ENCODE measurements around the gene PLEKHB2. TPM values are rescaled to one million over a fixed set of nuclear protein-coding genes. Genes with fewer than 3 reads are reported as not detected.
"Not testable (repeated sequence)": the region's sequence is repeated elsewhere in the genome, so short reads cannot be mapped to it uniquely, and the experiment has no call there.

Gene PLEKHB2
- total RNA-seq, 1 experiment from 2014 or later: 57.6 TPM

DNA sequence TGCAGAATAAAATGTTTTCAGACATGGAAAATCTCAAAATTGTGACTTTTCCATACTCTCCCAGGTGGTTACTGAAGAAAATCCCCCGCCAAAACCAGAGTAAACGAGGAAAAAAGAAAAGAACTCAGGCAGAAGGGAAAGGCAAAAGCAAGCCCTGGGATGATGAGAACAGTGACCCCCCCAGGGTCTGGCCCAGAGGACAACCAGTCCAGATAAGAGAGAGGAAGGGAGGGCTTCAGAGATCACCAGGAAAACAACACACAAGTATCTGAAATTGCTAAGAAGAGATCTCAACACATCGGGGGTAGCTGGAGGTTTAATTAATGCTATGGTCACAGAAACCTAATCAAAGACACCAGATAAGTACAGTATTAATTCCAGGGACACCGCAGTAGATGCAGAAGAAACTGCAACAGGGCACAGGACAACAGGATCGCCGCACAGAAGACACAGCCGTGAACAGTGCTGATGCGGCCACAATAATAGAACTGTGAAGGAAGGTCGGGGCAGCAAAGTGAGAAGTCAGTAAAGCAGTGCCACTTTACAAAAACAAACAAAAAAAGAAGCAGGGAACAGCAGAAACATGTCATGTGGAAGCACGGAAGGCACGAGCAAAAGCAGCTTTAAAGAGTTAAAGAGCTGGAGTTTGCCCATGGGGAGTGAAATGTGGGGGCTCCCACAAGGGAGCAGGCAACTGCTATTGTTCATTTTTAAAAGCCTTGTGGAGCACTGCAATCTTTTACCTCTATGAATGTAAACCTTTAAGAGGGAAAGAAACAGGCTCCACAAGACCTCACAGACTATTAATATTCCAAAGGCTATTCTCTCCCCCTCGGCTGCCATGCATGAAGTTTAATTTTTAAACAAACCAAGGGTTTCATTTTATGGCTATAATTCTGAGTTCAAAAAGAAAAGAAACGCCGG is 40.3 kb upstream of the PLEKHB2 start:
- Mint-ChIP-seq H3K9me3 (ENCODE audit: unreplicated experiment) (no peaks in the 10 kb centered on the region), H3K27me3 (ENCODE audit: insufficient read depth, unreplicated experiment) (no peaks in the 10 kb centered on the region), H3K4me1 (ENCODE audit: insufficient read depth, unreplicated experiment) (peaks cover 7% of the 10 kb centered on the region), H3K36me3 (ENCODE audit: insufficient read depth, unreplicated experiment) (peaks cover 69% of the 10 kb centered on the region), H3K27ac (ENCODE audit: low read depth, unreplicated experiment) (peak overlapping the region; percentile 61), H3K4me3 (ENCODE audit: unreplicated experiment) (no peak overlapping the region)
- DNase-seq (ENCODE audit: unreplicated experiment): no peak
- BruUV-seq (replicated peaks): no TSS peak
- POLR2A ChIA-PET: no interaction called here
- intact Hi-C loops (cut with micrococcal nuclease): no loop called here
- TF ChIP-seq, protein P1, sequence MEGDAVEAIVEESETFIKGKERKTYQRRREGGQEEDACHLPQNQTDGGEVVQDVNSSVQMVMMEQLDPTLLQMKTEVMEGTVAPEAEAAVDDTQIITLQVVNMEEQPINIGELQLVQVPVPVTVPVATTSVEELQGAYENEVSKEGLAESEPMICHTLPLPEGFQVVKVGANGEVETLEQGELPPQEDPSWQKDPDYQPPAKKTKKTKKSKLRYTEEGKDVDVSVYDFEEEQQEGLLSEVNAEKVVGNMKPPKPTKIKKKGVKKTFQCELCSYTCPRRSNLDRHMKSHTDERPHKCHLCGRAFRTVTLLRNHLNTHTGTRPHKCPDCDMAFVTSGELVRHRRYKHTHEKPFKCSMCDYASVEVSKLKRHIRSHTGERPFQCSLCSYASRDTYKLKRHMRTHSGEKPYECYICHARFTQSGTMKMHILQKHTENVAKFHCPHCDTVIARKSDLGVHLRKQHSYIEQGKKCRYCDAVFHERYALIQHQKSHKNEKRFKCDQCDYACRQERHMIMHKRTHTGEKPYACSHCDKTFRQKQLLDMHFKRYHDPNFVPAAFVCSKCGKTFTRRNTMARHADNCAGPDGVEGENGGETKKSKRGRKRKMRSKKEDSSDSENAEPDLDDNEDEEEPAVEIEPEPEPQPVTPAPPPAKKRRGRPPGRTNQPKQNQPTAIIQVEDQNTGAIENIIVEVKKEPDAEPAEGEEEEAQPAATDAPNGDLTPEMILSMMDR (IDR thresholded peaks at IDR 0.05; ENCODE audit: unreplicated experiment): no peak
- CTCF ChIA-PET: interaction anchor here (0.6 kb wide), 1 partner anchor 53 kb away, joined by 3 read pairs; no protein-coding TSS in a partner anchor

DNA sequence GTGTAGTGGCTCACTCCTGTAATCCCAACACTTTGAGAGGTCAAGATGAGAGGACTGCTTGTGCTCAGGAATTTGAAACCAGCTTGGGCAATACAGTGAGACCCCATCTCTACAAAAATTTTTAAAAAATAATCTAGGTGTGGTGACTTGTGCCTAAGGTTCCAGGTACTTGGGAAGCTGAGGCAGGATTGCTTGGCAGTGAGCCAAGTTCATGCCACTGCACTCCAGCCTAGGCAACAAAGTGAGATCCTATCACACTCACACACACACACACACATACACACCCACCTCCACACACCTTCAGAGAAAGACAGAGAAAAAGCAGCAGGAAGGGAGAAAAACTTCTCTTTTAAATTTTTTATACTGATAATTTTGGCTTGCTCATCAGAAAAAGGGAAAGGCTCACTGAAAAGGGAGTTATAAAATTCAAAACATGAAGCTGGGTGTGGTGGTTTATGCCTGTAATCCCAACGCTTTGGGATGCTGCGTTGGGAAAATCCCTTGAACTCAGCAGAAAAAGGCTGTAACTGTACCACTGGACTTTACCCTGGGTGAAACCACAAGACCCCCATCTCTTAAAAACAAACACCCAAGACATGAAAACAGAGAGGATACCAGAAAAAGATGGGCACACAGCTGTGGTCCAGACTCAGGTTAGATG is 37.5 kb upstream of the PLEKHB2 start:
- no peak overlapping the region for H3K4me3 Mint-ChIP-seq (ENCODE audit: unreplicated experiment)
- TF ChIP-seq, protein P1 (IDR thresholded peaks at IDR 0.05; ENCODE audit: unreplicated experiment): no peak
- intact Hi-C loops (cut with micrococcal nuclease): no loop called here
- peaks cover 82% of the 10 kb centered on the region for H3K36me3 Mint-ChIP-seq (ENCODE audit: insufficient read depth, unreplicated experiment)
- no TSS peak for BruUV-seq (replicated peaks)
- H3K27me3 Mint-ChIP-seq (ENCODE audit: insufficient read depth, unreplicated experiment): no peaks in the 10 kb centered on the region
- ChIA-PET POLR2A (interaction anchor here (1.2 to 1.5 kb wide), 3 partner anchors 18 to 51 kb away, joined by 3 to 5 read pairs (median 3); no protein-coding TSS in a partner anchor), CTCF (interaction anchor here (0.6 to 1.1 kb wide), 2 partner anchors 258 to 270 kb away, joined by 3 to 7 read pairs; no protein-coding TSS in a partner anchor)
- peak overlapping the region; percentile 42 for H3K27ac Mint-ChIP-seq (ENCODE audit: low read depth, unreplicated experiment)
- DNase-seq (ENCODE audit: unreplicated experiment): no peak
- no peaks in the 10 kb centered on the region for H3K9me3 Mint-ChIP-seq (ENCODE audit: unreplicated experiment)
- H3K4me1 Mint-ChIP-seq (ENCODE audit: insufficient read depth, unreplicated experiment): no peaks in the 10 kb centered on the region

DNA sequence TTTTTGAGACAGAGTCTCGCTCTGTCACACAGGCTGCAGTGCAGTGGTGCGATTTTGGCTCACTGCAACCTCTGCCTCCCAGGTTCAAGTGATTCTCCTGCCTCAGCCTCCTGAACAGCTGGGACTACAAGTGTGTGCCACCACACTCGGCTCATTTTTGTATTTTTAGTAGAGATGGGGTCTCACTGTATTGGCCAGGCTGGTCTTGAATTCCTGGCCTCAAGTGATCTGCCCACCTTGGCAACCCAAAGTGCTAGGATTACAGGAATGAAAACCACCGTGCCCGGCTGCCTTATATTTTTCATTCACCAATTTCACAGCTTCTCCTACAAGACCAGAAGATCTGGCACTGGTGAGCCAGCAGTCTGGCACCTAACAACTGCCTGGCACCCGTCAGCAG is 37.0 kb upstream of the PLEKHB2 start:
- intact Hi-C loops (cut with micrococcal nuclease); H3K4me1 Mint-ChIP-seq (ENCODE audit: insufficient read depth, unreplicated experiment); H3K4me3 Mint-ChIP-seq (ENCODE audit: unreplicated experiment); DNase-seq (ENCODE audit: unreplicated experiment); H3K9me3 Mint-ChIP-seq (ENCODE audit: unreplicated experiment); BruUV-seq (replicated peaks); H3K27me3 Mint-ChIP-seq (ENCODE audit: insufficient read depth, unreplicated experiment): not testable (repeated sequence)
- Mint-ChIP-seq H3K27ac (ENCODE audit: low read depth, unreplicated experiment) (peak overlapping the region; percentile 42), H3K36me3 (ENCODE audit: insufficient read depth, unreplicated experiment) (peaks cover 83% of the 10 kb centered on the region)
- ChIA-PET POLR2A (interaction anchor here (1.2 to 1.4 kb wide), 2 partner anchors 25 to 51 kb away, joined by 3 read pairs; no protein-coding TSS in a partner anchor), CTCF (interaction anchor here (0.6 to 1.1 kb wide), 2 partner anchors 259 to 270 kb away, joined by 3 to 7 read pairs; no protein-coding TSS in a partner anchor)

DNA sequence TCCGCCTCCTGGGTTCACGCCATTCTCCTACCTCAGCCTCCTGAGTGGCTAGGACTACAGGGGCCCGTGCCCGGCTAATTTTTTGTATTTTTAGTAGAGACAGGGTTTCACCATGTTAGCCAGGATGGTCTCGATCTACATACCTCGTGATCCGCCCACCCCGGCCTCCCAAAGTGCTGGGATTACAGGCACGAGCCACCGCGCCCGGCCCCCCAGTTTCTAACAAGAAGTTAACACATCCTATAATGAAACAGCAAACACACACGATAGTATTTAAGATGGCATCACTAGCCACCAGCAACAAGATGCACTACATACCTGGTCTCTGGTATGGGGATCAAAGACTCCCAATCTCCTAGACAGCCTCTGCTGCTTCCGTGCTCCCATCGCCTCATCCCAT is 29.6 kb upstream of the PLEKHB2 start:
- H3K27ac Mint-ChIP-seq (ENCODE audit: low read depth, unreplicated experiment); H3K9me3 Mint-ChIP-seq (ENCODE audit: unreplicated experiment); CTCF ChIA-PET; intact Hi-C loops (cut with micrococcal nuclease); H3K27me3 Mint-ChIP-seq (ENCODE audit: insufficient read depth, unreplicated experiment); DNase-seq (ENCODE audit: unreplicated experiment); POLR2A ChIA-PET; BruUV-seq (replicated peaks); H3K4me3 Mint-ChIP-seq (ENCODE audit: unreplicated experiment): not testable (repeated sequence)
- Mint-ChIP-seq H3K36me3 (ENCODE audit: insufficient read depth, unreplicated experiment) (peaks cover 98% of the 10 kb centered on the region), H3K4me1 (ENCODE audit: insufficient read depth, unreplicated experiment) (peaks cover 18% of the 10 kb centered on the region)

DNA sequence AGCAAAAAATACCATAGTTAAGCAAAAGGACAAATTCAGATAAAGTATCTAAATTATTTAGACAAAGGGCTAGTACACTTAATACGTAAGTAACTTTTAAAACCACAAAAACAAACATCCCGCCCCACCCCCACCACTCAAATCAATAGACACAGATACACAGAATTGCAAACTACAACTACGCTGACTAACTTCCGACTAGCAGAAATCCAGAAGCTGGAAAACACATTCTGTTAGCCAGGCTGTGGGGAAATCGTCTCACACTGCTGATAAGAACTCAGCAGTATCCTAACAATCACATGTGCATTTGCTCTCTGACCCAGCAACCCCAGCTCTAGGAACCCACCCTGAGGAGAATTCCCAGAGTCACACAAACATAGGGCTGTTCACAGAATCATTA is 28.4 kb upstream of the PLEKHB2 start:
- Mint-ChIP-seq H3K36me3 (ENCODE audit: insufficient read depth, unreplicated experiment) (peaks cover 98% of the 10 kb centered on the region), H3K27me3 (ENCODE audit: insufficient read depth, unreplicated experiment) (no peaks in the 10 kb centered on the region), H3K4me1 (ENCODE audit: insufficient read depth, unreplicated experiment) (peaks cover 18% of the 10 kb centered on the region), H3K9me3 (ENCODE audit: unreplicated experiment) (no peaks in the 10 kb centered on the region), H3K4me3 (ENCODE audit: unreplicated experiment) (no peak overlapping the region), H3K27ac (ENCODE audit: low read depth, unreplicated experiment) (no peak overlapping the region)
- no peak for DNase-seq (ENCODE audit: unreplicated experiment)
- intact Hi-C loops (cut with micrococcal nuclease): no loop called here
- ChIA-PET POLR2A (no interaction called here), CTCF (interaction anchor here (1.1 kb wide), 1 partner anchor 279 kb away, joined by 4 read pairs; no protein-coding TSS in a partner anchor)
- TF ChIP-seq, protein P1 (IDR thresholded peaks at IDR 0.05; ENCODE audit: unreplicated experiment): no peak
- BruUV-seq (replicated peaks): no TSS peak

All from MCF 10A (cell line).